A549 treated with GW870086 at 1 μM for 4 hours (cell line): Measurements from ENCODE around the gene ULBP3. TPM values are rescaled to one million over a fixed set of nuclear protein-coding genes. Genes with fewer than 3 reads are reported as not detected.

Experiments
- total RNA-seq: library from RNA; stranded (reverse); fragments of 200-300 nt; extraction: Qiagen RNA extraction; gene quantifications from 5 replicates; pipeline ENCODE4 v1.2.3, GENCODE V29; 2022; ENCODE audit warnings: low read depth

Gene ULBP3
- 2.9 to 4.6 TPM (median 3.7 TPM) in 5 replicates for total RNA-seq

DNA sequence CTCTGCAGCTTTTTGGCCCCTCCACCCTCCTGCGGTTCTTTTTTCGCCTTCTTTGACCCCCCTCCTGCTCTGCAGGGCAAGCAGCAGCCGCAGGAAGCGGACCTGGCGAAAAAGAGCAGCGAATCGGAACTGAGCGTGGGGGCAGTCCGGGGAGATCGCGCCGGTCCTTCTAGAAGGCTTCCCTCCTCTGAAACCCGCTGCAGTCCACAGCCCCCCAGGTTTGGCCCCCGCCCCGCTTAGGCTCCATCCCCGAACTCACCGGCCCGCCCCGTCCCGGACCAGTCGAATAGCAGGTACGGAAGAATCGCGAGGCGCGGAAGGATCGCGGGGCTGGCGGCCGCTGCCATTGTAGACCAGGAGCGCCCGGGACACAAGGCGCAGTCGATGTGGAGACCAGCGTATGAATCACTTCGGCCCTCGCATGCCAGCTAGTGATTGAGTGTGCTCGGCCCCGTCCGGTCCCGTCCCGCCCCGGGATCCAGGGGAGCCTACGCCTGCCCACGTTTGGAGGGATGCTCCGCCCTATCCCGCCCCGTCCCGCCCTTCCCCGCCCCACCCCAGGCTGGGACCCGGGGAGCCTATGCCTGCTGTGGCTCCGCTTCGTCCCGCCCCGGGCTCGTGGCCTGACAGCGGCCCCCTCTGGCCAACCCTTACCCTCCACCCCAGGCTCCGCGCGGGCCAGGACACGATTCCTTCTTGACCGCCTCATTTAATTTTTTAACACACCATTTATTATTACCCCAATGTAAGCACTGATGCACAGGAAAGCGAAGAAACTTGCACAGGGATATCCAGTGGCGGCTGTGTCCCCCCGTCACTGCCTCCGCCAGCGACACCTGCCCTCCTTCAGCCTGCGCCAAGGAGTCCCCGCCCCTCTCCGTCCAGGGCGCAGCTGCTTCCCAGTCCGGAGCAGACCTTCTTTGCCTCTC, at the start of gene ULBP3:
ULBP3 (minus strand) TSS at position 402 of the 929 bp plus-strand sequence; CDS start at position 347, 55 bp downstream.

GRCh38 chr6:150025201-150025917, 43.6 kb downstream of the ULBP3 start, which contains the start of gene RAET1L:
Gene RAET1L, minus strand, starts transcription at chr6:150025532. Its CDS starts 61 bp downstream, at chr6:150025471.

Other genes with a start within 250 kb of the ULBP3 start
- gene LRP11, start 204.8 kb downstream of the ULBP3 start, total RNA-seq, result 27.5 to 39.7 TPM (median 36.2 TPM) in 5 replicates
- gene RAET1E, start 171.0 kb downstream of the ULBP3 start, total RNA-seq, result 1.8 to 3.8 TPM (median 3.2 TPM) in 5 replicates
- gene RAET1G, start 146.0 kb downstream of the ULBP3 start, total RNA-seq, result 7.4 to 12.3 TPM (median 9.8 TPM) in 5 replicates
- gene ULBP2, start 127.1 kb downstream of the ULBP3 start, total RNA-seq, result 2.1 to 4.2 TPM (median 3.6 TPM) in 5 replicates
- 0.53 to 0.99 TPM (median 0.79 TPM) in 5 replicates for gene ULBP1, start 105.2 kb downstream of the ULBP3 start, total RNA-seq
- gene RAET1L, start 43.6 kb downstream of the ULBP3 start, total RNA-seq, result 0.43 to 0.93 TPM (median 0.63 TPM) in 5 replicates
- gene PPP1R14C, start 73.9 kb upstream of the ULBP3 start, total RNA-seq, result 1.5 to 1.9 TPM (median 1.6 TPM) in 5 replicates